22Rv1 (cell line): ENCODE results near the gene FZD10.

Source experiments
- CTCF ChIP-seq: fragments of 450-650 bp; IDR thresholded peaks from 2 replicates; pipeline ENCODE4 v1.5.1; 2017; ENCODE audit warnings: mild to moderate bottlenecking
- ZFX ChIP-seq: fragments of 450-650 bp; IDR thresholded peaks from 2 replicates; pipeline ENCODE4 v1.6.1; 2017; ENCODE audit warnings: antibody characterized with exemption, borderline replicate concordance

- TF ChIP-seq CTCF = no peak
- no peak for TF ChIP-seq ZFX
These were observed 639 bp downstream of the FZD10 start for GRCh38 chr12:130162745-130163460.
